Bronchial epithelial cell (primary cell): Measurements from ENCODE around the gene PIK3C3. TPM values are rescaled to one million over a fixed set of nuclear protein-coding genes. Genes with fewer than 3 reads are reported as not detected.

Experiments
- DNase-seq: peaks from one replicate; pipeline ENCODE4 v3.0.0-alpha.2; 2010; ENCODE audit warnings: low read depth
- FAIRE-seq: peaks from 2 replicates; lab custom pipeline; 2011; peaks lifted over from hg19 to GRCh38; lab: Jason Lieb, UNC
- H3K27me3 ChIP-seq: 2 replicates; pipeline ENCODE4 v1.5.1; 2011; ENCODE audit warnings: low read length; ENCODE audit not compliant: control insufficient read depth, insufficient read depth
- H3K36me3 ChIP-seq: 2 replicates; pipeline ENCODE4 v1.5.1; 2011; ENCODE audit warnings: low read length; ENCODE audit not compliant: control insufficient read depth, insufficient read depth
- H3K4me3 ChIP-seq: 2 replicates; pipeline ENCODE4 v1.5.1; 2011; ENCODE audit warnings: mild to moderate bottlenecking, low read depth, low read length, control low read depth
- CTCF ChIP-seq: IDR thresholded peaks from 2 replicates; pipeline ENCODE4 v1.5.1; 2011; ENCODE audit warnings: mild to moderate bottlenecking, moderate library complexity, low read length, control low read depth, inconsistent platforms; ENCODE audit not compliant: insufficient read depth, severe bottlenecking
- total RNA-seq: library from RNA; depleted of rRNA; stranded (reverse); fragments of >200 nt; gene quantifications from 2 replicates; pipeline ENCODE4 v1.2.1, GENCODE V29; 2014

The PIK3C3 gene
- total RNA-seq, 1 donor from 2014 or later, result 24.2 TPM

- no peak for TF ChIP-seq CTCF
- DNase-seq (peak; percentile 61), FAIRE-seq (no peak)
- Histone ChIP-seq H3K36me3 (peaks cover 7% of the 10 kb centered on the region), H3K4me3 (no peak overlapping the region), H3K27me3 (no peaks in the 10 kb centered on the region)
Measured at GRCh38 chr18:42064109-42064508, 109.1 kb downstream of the PIK3C3 start.

GRCh38 chr18:42067518-42067917 is 112.5 kb downstream of the PIK3C3 start:
- TF ChIP-seq CTCF, result no peak
- DNase-seq (no peak), FAIRE-seq (no peak)
- Histone ChIP-seq H3K36me3 (peaks cover 7% of the 10 kb centered on the region), H3K4me3 (no peak overlapping the region), H3K27me3 (no peaks in the 10 kb centered on the region)

- FAIRE-seq (no peak), DNase-seq (no peak)
- Histone ChIP-seq H3K4me3 (no peak overlapping the region), H3K27me3 (no peaks in the 10 kb centered on the region), H3K36me3 (peaks cover 8% of the 10 kb centered on the region)
- TF ChIP-seq CTCF, result no peak
Measured at GRCh38 chr18:42068030-42068429, 113.0 kb downstream of the PIK3C3 start.

- Histone ChIP-seq H3K4me3 (no peak overlapping the region), H3K27me3 (no peaks in the 10 kb centered on the region), H3K36me3 (peaks cover 8% of the 10 kb centered on the region)
- no peak for TF ChIP-seq CTCF
- DNase-seq, result peak; percentile 27
- FAIRE-seq, result no peak
Measured at GRCh38 chr18:42069036-42069435, 114.0 kb downstream of the PIK3C3 start.

- TF ChIP-seq CTCF, result no peak
- Histone ChIP-seq H3K27me3 (no peaks in the 10 kb centered on the region), H3K4me3 (no peak overlapping the region), H3K36me3 (peaks cover 4% of the 10 kb centered on the region)
- DNase-seq (no peak), FAIRE-seq (no peak)
Measured at GRCh38 chr18:42072407-42072806, 117.4 kb downstream of the PIK3C3 start.

GRCh38 chr18:42074704-42075103 is 119.7 kb downstream of the PIK3C3 start:
- H3K4me3 ChIP-seq, result no peak overlapping the region
- DNase-seq (no peak), FAIRE-seq (no peak)
- no peak for TF ChIP-seq CTCF
- H3K36me3 ChIP-seq, result peaks cover 4% of the 10 kb centered on the region
- H3K27me3 ChIP-seq, result no peaks in the 10 kb centered on the region
